ENCODE measurements around the gene ZNF362.

Gene ZNF362

GRCh38 chr1:33246171-33246570 is 10.1 kb upstream of the ZNF362 start:
- DNase-seq (ENCODE audit: low read depth) = no peak

- DNase-seq (ENCODE audit: low read depth) = no peak
Observed at GRCh38 chr1:33247545-33247944, 8.7 kb upstream of the ZNF362 start.

- no peak for DNase-seq (ENCODE audit: low read depth)
Observed at GRCh38 chr1:33248244-33248643, 8.0 kb upstream of the ZNF362 start.

- no peak for DNase-seq (ENCODE audit: low read depth)
Observed at GRCh38 chr1:33249422-33249821, 6.9 kb upstream of the ZNF362 start.

GRCh38 chr1:33250217-33250616 is 6.1 kb upstream of the ZNF362 start:
- no peak for DNase-seq (ENCODE audit: low read depth)

- DNase-seq (ENCODE audit: low read depth) = no peak
Observed at GRCh38 chr1:33250724-33251123, 5.6 kb upstream of the ZNF362 start.

GRCh38 chr1:33254491-33254890 is 1.8 kb upstream of the ZNF362 start:
- DNase-seq (ENCODE audit: low read depth) = no peak

- DNase-seq (ENCODE audit: low read depth) = no peak
Observed at GRCh38 chr1:33255347-33256220, 708 bp upstream of the ZNF362 start.

GRCh38 chr1:33256221-33256470 is 146 bp upstream of the ZNF362 start:
- DNase-seq (ENCODE audit: low read depth) = no peak

GRCh38 chr1:33257207-33257771 is 997 bp downstream of the ZNF362 start:
- DNase-seq (ENCODE audit: low read depth) = no peak

GRCh38 chr1:33257772-33258712 is 1.8 kb downstream of the ZNF362 start:
- DNase-seq (ENCODE audit: low read depth) = no peak

GRCh38 chr1:33258788-33259274 is 2.5 kb downstream of the ZNF362 start:
- DNase-seq (ENCODE audit: low read depth) = no peak

GRCh38 chr1:33259879-33260278 is 3.6 kb downstream of the ZNF362 start:
- DNase-seq (ENCODE audit: low read depth) = no peak

- DNase-seq (ENCODE audit: low read depth) = no peak
Observed at GRCh38 chr1:33260439-33260838, 4.1 kb downstream of the ZNF362 start.

GRCh38 chr1:33261344-33261743 is 5.1 kb downstream of the ZNF362 start:
- DNase-seq (ENCODE audit: low read depth) = no peak

- no peak for DNase-seq (ENCODE audit: low read depth)
Observed at GRCh38 chr1:33263890-33264504, 7.7 kb downstream of the ZNF362 start.

- DNase-seq (ENCODE audit: low read depth) = no peak
Observed at GRCh38 chr1:33265780-33266605, 9.7 kb downstream of the ZNF362 start.

- DNase-seq (ENCODE audit: low read depth) = no peak
Observed at GRCh38 chr1:33266766-33267165, 10.5 kb downstream of the ZNF362 start.

- DNase-seq (ENCODE audit: low read depth) = no peak
Observed at GRCh38 chr1:33267468-33268205, 11.3 kb downstream of the ZNF362 start.

GRCh38 chr1:33268457-33268856 is 12.2 kb downstream of the ZNF362 start:
- no peak for DNase-seq (ENCODE audit: low read depth)

All from GM04504 (cell line).